Measurements from ENCODE around the gene MPPED2.

The MPPED2 gene

DNA sequence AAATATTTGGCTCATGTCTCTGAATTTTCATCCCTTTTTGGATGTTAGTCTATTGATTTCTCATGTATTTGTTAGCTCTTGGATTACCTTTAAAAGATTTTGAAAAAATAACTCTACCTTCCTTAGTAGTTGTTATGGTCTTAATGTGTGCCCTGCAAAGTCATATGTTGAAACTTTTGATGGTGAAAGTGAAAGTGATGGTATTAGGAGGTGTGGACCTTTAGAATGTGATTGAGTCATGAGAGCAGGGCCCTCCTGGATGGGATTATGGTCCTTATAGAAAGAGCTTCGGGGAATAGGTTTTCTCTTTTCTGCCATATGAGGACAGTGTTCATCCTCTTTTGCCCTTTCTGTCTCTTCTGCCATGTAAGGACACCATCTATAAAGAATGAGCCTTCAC is 33.6 kb upstream of the MPPED2 start:
- DNase-seq (no peak), ATAC-seq (ENCODE audit: insufficient read depth, low read depth) (no peak)
- H3K9ac ChIP-seq (ENCODE audit: low read depth, low read length) = no peak overlapping the region
- no peaks in the 10 kb centered on the region for H4K20me1 ChIP-seq (ENCODE audit: insufficient read depth, low read length)
- H3K9me3 ChIP-seq (ENCODE audit: insufficient read depth, low read length, severe bottlenecking) = no peaks in the 10 kb centered on the region
- no peaks in the 10 kb centered on the region for H3K4me1 ChIP-seq (ENCODE audit: insufficient read depth, low read length)
- no peaks in the 10 kb centered on the region for H3K27me3 ChIP-seq (ENCODE audit: insufficient read depth, low read length, poor library complexity)
- no peaks in the 10 kb centered on the region for H3K36me3 ChIP-seq (ENCODE audit: insufficient read depth, low read length)
- H3K4me3 ChIP-seq (ENCODE audit: low read depth in 1 of 2, low read length in 2 of 2) = no peak overlapping the region
- no peak overlapping the region for H3K4me2 ChIP-seq (ENCODE audit: insufficient read depth, low read length)
- H3K27ac ChIP-seq (ENCODE audit: low read length) = no peak overlapping the region
- H3K79me2 ChIP-seq (ENCODE audit: insufficient read depth, low read length) = no peaks in the 10 kb centered on the region
- no peak for TF ChIP-seq EZH2 (IDR thresholded peaks at IDR 0.05; ENCODE audit: borderline replicate concordance, low read depth, low read length, severe bottlenecking)
- TF ChIP-seq, protein P1, sequence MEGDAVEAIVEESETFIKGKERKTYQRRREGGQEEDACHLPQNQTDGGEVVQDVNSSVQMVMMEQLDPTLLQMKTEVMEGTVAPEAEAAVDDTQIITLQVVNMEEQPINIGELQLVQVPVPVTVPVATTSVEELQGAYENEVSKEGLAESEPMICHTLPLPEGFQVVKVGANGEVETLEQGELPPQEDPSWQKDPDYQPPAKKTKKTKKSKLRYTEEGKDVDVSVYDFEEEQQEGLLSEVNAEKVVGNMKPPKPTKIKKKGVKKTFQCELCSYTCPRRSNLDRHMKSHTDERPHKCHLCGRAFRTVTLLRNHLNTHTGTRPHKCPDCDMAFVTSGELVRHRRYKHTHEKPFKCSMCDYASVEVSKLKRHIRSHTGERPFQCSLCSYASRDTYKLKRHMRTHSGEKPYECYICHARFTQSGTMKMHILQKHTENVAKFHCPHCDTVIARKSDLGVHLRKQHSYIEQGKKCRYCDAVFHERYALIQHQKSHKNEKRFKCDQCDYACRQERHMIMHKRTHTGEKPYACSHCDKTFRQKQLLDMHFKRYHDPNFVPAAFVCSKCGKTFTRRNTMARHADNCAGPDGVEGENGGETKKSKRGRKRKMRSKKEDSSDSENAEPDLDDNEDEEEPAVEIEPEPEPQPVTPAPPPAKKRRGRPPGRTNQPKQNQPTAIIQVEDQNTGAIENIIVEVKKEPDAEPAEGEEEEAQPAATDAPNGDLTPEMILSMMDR (IDR thresholded peaks at IDR 0.05; ENCODE audit: borderline replicate concordance, extremely low read depth, low read length, poor library complexity, severe bottlenecking) = no peak
- H2AFZ ChIP-seq (ENCODE audit: low read depth, low read length) = no peak overlapping the region

DNA sequence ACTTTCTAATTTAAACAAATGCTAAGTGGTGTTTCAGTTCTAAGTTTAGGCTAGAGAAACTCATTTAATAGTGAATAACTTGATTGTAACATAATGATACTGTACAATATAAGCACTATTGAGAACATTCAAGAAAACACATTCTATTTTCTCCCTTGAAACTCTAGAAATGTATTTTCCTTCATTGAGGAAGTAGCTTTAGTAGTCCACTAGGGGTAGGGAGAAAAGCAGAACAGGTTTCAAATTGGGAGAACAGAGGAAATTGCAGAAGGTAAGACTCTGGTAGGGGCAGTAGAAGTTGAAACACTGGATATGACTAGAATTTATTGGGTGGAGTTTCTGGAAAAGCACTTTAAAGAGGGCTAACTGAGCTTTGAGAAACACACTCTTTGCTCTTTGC is 31.6 kb upstream of the MPPED2 start:
- Histone ChIP-seq H3K4me3 (ENCODE audit: low read depth in 1 of 2, low read length in 2 of 2) (no peak overlapping the region), H3K4me1 (ENCODE audit: insufficient read depth, low read length) (no peaks in the 10 kb centered on the region), H3K36me3 (ENCODE audit: insufficient read depth, low read length) (no peaks in the 10 kb centered on the region), H2AFZ (ENCODE audit: low read depth, low read length) (no peak overlapping the region), H4K20me1 (ENCODE audit: insufficient read depth, low read length) (no peaks in the 10 kb centered on the region), H3K27ac (ENCODE audit: low read length) (no peak overlapping the region), H3K9me3 (ENCODE audit: insufficient read depth, low read length, severe bottlenecking) (no peaks in the 10 kb centered on the region), H3K9ac (ENCODE audit: low read depth, low read length) (no peak overlapping the region), H3K27me3 (ENCODE audit: insufficient read depth, low read length, poor library complexity) (no peaks in the 10 kb centered on the region), H3K79me2 (ENCODE audit: insufficient read depth, low read length) (no peaks in the 10 kb centered on the region), H3K4me2 (ENCODE audit: insufficient read depth, low read length) (no peak overlapping the region)
- no peak for ATAC-seq (ENCODE audit: insufficient read depth, low read depth)
- DNase-seq = no peak
- TF ChIP-seq, protein P1 (IDR thresholded peaks at IDR 0.05; ENCODE audit: borderline replicate concordance, extremely low read depth, low read length, poor library complexity, severe bottlenecking) = no peak

DNA sequence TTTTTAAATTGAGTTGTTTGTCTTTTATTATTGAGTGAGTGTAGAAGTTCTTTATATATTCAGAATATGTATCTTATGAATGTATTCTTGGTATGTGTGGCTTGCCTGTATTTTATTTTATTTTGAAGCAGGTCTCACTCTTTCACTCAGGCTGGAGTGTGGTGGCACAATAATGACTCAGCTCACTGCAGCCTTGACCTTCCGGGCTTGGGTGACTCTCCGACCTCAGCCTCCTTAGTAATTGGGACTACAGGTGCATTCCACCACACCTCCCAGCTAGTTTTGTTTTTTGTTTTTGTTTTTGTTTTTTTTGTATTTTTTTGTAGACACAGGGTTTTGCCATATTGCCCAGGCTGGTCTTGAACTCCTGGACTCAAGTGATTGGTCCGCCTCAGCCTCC is 24.5 kb upstream of the MPPED2 start:
- ATAC-seq (ENCODE audit: insufficient read depth, low read depth) (no peak), DNase-seq (no peak)
- Histone ChIP-seq H3K4me1 (ENCODE audit: insufficient read depth, low read length) (no peaks in the 10 kb centered on the region), H2AFZ (ENCODE audit: low read depth, low read length) (no peak overlapping the region), H3K79me2 (ENCODE audit: insufficient read depth, low read length) (no peaks in the 10 kb centered on the region), H3K4me2 (ENCODE audit: insufficient read depth, low read length) (no peak overlapping the region), H3K36me3 (ENCODE audit: insufficient read depth, low read length) (no peaks in the 10 kb centered on the region), H3K4me3 (ENCODE audit: low read depth in 1 of 2, low read length in 2 of 2) (no peak overlapping the region), H3K27me3 (ENCODE audit: insufficient read depth, low read length, poor library complexity) (no peaks in the 10 kb centered on the region), H3K27ac (ENCODE audit: low read length) (no peak overlapping the region), H3K9ac (ENCODE audit: low read depth, low read length) (no peak overlapping the region), H3K9me3 (ENCODE audit: insufficient read depth, low read length, severe bottlenecking) (no peaks in the 10 kb centered on the region), H4K20me1 (ENCODE audit: insufficient read depth, low read length) (no peaks in the 10 kb centered on the region)
- TF ChIP-seq, protein P1 (IDR thresholded peaks at IDR 0.05; ENCODE audit: borderline replicate concordance, extremely low read depth, low read length, poor library complexity, severe bottlenecking) = no peak
- no peak for TF ChIP-seq EZH2 (IDR thresholded peaks at IDR 0.05; ENCODE audit: borderline replicate concordance, low read depth, low read length, severe bottlenecking)

DNA sequence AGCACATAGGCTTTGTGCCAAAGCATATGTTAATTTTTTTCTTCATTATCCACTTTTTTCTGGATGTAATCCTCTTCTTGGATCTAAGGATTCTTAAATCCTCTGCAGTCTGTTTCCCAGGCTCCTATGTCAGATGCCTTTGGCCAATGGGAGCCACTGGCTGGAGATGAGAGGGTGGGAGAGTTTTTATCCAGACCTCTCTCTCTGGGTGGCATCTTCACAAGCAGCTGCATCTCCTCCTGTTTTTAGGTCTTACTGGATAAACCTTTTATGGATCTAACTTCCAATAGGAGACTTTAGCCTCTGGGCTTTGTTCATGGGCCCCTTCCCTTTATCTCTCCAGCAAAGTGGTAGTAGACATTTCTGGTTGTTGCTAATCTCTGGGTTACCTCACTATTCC is 22.4 kb upstream of the MPPED2 start:
- Histone ChIP-seq H3K4me1 (ENCODE audit: insufficient read depth, low read length) (no peaks in the 10 kb centered on the region), H3K27me3 (ENCODE audit: insufficient read depth, low read length, poor library complexity) (no peaks in the 10 kb centered on the region), H3K27ac (ENCODE audit: low read length) (no peak overlapping the region), H3K79me2 (ENCODE audit: insufficient read depth, low read length) (no peaks in the 10 kb centered on the region), H3K4me3 (ENCODE audit: low read depth in 1 of 2, low read length in 2 of 2) (no peak overlapping the region), H4K20me1 (ENCODE audit: insufficient read depth, low read length) (no peaks in the 10 kb centered on the region), H2AFZ (ENCODE audit: low read depth, low read length) (no peak overlapping the region), H3K4me2 (ENCODE audit: insufficient read depth, low read length) (no peak overlapping the region), H3K9me3 (ENCODE audit: insufficient read depth, low read length, severe bottlenecking) (no peaks in the 10 kb centered on the region), H3K36me3 (ENCODE audit: insufficient read depth, low read length) (no peaks in the 10 kb centered on the region), H3K9ac (ENCODE audit: low read depth, low read length) (no peak overlapping the region)
- TF ChIP-seq, protein P1 (IDR thresholded peaks at IDR 0.05; ENCODE audit: borderline replicate concordance, extremely low read depth, low read length, poor library complexity, severe bottlenecking) = no peak
- TF ChIP-seq EZH2 (IDR thresholded peaks at IDR 0.05; ENCODE audit: borderline replicate concordance, low read depth, low read length, severe bottlenecking) = no peak
- DNase-seq (no peak), ATAC-seq (ENCODE audit: insufficient read depth, low read depth) (no peak)

Data from DND-41 (cell line).